Activated CD8-positive, alpha-beta memory T cell treated with anti-CD3 and anti-CD28 coated beads, Interleukin-2, amount 50 U/mL, for 1 hour (primary cell): ENCODE results near the gene PSMB3.
A peak's percentile ranks its signal among the peaks of the same experiment; 100 is the strongest.
"Not testable (repeated sequence)": the region's sequence is repeated elsewhere in the genome, so short reads cannot be mapped to it uniquely, and the experiment has no call there.

ENCODE experiments used
- DNase-seq: peaks from one replicate; pipeline ENCODE4 v3.0.0-alpha.2; 2020; ENCODE audit errors: extremely low read depth

PSMB3 gene

GRCh38 chr17:38716368-38717005 lies 36.1 kb upstream of the PSMB3 start:
- DNase-seq: no peak

DNA sequence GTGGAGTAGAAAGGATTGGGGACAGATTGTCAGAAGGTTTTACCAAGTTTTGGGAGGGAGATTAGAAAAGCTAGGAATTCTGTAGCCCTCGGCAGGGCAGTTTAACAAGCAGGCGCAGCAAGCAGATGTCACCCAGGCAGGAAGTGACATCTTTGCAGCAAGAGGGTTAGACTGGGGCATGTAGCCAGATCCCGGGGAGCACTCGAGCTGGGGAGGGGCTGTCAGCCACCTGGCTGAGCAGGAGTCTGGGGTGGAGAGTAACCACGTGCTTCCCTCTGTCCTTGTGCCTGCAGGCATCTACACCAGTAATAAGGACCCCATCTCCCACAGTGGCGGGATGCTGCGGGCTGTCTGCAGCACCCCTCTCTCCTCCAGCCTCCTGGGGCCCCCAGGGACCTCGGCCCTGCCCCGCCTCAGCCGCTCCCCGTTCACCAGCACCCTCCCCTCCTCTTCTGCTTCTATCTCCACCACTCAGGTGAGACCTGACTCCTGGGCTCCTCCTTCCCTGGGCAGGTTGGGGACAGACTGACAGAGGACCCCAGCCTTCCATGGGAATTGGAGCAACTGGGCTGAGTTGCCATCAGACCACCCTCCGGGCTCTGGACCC lies 35.3 kb upstream of the PSMB3 start:
- DNase-seq: no peak

GRCh38 chr17:38719289-38719942 lies 33.1 kb upstream of the PSMB3 start:
- no peak for DNase-seq

- DNase-seq: no peak
Observed at GRCh38 chr17:38719943-38720641, 32.4 kb upstream of the PSMB3 start.

- no peak for DNase-seq
Observed at GRCh38 chr17:38720941-38721340, 31.6 kb upstream of the PSMB3 start.

- DNase-seq: no peak
Observed at GRCh38 chr17:38721802-38722201, 30.7 kb upstream of the PSMB3 start.

GRCh38 chr17:38724337-38724988 lies 28.1 kb upstream of the PSMB3 start:
- no peak for DNase-seq

GRCh38 chr17:38725066-38725465 lies 27.5 kb upstream of the PSMB3 start:
- no peak for DNase-seq

GRCh38 chr17:38726145-38726544 lies 26.4 kb upstream of the PSMB3 start:
- DNase-seq: not testable (repeated sequence)

DNA sequence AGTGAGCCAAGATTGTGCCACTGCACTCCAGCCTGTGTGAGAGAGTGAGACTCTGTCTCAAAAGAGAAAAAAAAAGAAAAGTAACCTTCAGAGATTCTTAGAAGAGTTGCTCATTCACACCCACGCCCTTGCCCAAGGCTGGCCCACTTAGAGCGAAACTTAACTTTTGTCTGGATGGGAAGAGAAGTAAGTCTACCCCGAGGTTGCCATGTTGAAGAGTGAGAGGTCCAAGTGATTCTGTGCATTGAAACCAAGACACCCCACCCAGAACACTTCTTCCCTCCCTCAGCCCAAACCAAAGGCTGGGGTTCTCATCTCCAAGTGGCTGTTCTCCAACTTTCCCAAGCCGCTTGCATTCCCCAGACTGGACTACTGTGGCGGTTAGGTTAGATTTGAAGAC lies 24.8 kb upstream of the PSMB3 start:
- DNase-seq: no peak

DNA sequence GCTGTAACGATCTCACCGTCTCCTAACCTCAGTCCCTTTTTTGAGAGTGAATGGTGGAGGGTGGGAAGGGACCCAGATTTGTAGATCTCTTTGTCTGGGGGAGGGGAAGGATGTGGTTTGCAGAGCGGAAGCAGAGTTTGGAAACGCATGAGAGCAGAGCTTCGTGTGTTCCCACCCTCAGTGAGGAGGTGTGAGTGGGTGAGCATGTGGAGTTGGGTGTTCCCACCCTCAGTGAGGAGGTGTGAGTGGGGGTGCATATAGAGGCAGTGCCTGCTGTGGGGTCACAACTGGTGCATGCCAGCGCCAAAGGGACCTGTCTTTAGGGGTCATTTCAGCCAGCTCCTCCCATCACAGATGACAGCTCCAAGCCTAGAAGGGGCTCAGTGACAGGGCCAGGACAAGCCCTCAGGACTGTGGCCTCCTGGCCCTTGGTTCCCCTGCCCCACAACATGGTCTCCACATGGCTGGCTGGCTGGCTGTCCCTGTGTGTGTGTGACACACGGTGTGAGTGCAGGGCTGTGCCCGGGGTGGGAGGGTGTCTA lies 24.2 kb upstream of the PSMB3 start:
- DNase-seq: peak; percentile 45

- DNase-seq: no peak
Observed at GRCh38 chr17:38729368-38729885, 23.1 kb upstream of the PSMB3 start.

- peak; percentile 51 for DNase-seq
Observed at GRCh38 chr17:38729886-38730525, 22.5 kb upstream of the PSMB3 start, which contains the start of gene CISD3. CISD3 (plus strand) TSS chr17:38730341; CDS start chr17:38730359, 18 bp downstream.

GRCh38 chr17:38730526-38731379 lies 21.8 kb upstream of the PSMB3 start:
- DNase-seq: no peak

DNA sequence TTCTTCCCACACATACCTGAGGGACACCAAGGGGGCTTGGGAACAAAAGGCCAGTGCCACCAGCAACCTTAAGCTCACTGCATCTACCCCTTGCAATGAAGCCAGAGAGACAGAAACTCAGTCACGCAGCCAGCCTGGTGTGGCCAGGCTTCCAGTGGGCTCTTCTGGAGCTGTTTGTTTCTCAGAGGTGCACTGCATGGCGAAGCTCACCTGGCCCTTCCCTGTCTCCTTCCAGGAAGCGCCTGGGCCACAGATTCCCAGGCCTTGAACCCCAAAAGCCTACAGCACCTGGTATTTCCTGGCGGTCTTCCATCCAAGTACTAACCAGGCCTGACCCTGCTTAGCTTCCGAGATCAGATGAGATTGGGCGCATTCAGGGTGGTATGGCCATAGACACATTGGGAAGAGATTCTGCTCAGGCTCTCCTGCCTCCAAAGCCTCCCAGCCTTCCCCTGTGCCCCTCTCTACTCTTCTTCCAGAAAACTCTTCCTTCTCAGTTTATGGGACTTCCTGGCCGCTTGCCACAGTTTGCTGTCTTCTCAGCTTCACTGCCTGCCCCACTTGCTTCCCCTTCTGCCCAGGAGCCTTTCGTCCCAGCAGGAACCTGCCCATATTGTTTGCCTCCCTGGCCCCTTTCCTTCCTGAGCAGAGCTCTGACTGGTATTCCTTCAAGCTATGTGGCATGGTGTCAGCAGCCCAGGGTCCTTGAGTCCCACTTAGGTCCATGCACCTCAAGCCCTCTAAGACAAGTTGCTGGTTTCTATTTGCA lies 20.8 kb upstream of the PSMB3 start:
- DNase-seq: no peak

- DNase-seq: no peak
Observed at GRCh38 chr17:38732376-38733281, 19.9 kb upstream of the PSMB3 start.

GRCh38 chr17:38733282-38733981 lies 19.1 kb upstream of the PSMB3 start:
- no peak for DNase-seq
